LoVo (cell line): ENCODE measurements around the gene EFHD1.
"Not testable (repeated sequence)": the region's sequence is repeated elsewhere in the genome, so short reads cannot be mapped to it uniquely, and the experiment has no call there.

Experiments
- DNase-seq: peaks from one replicate; pipeline ENCODE4 v3.0.0-alpha.2; 2016; ENCODE audit warnings: low spot score

EFHD1 gene

GRCh38 chr2:232621186-232621585, 12.2 kb upstream of the EFHD1 start:
- DNase-seq: no peak

GRCh38 chr2:232622563-232622962, 10.8 kb upstream of the EFHD1 start:
- DNase-seq: no peak

- DNase-seq: no peak
These were observed 9.3 kb upstream of the EFHD1 start for GRCh38 chr2:232623768-232624765.

GRCh38 chr2:232626584-232626983, 6.8 kb upstream of the EFHD1 start:
- DNase-seq: no peak

- DNase-seq: no peak
These were observed 4.8 kb upstream of the EFHD1 start for GRCh38 chr2:232628466-232629128.

- no peak for DNase-seq
These were observed 4.3 kb upstream of the EFHD1 start for GRCh38 chr2:232629129-232629475.

GRCh38 chr2:232632229-232632903, 1.0 kb upstream of the EFHD1 start:
- no peak for DNase-seq

- DNase-seq: no peak
These were observed 446 bp upstream of the EFHD1 start for GRCh38 chr2:232632904-232633412.

GRCh38 chr2:232634206-232635150, 1.1 kb downstream of the EFHD1 start:
- no peak for DNase-seq

- DNase-seq: not testable (repeated sequence)
These were observed 2.0 kb downstream of the EFHD1 start for GRCh38 chr2:232635376-232635775.

- DNase-seq: no peak
These were observed 2.4 kb downstream of the EFHD1 start for GRCh38 chr2:232635820-232636219.

- no peak for DNase-seq
These were observed 3.5 kb downstream of the EFHD1 start for GRCh38 chr2:232636788-232637420.

- DNase-seq: no peak
These were observed 4.6 kb downstream of the EFHD1 start for GRCh38 chr2:232637866-232638583.

GRCh38 chr2:232641153-232641848, 7.9 kb downstream of the EFHD1 start:
- DNase-seq: no peak

- DNase-seq: no peak
These were observed 9.7 kb downstream of the EFHD1 start for GRCh38 chr2:232643147-232643425.

- no peak for DNase-seq
These were observed 10.5 kb downstream of the EFHD1 start for GRCh38 chr2:232643813-232644347.

GRCh38 chr2:232645061-232645460, 11.7 kb downstream of the EFHD1 start:
- no peak for DNase-seq

GRCh38 chr2:232646726-232647125, 13.3 kb downstream of the EFHD1 start:
- no peak for DNase-seq

- no peak for DNase-seq
These were observed 13.9 kb downstream of the EFHD1 start for GRCh38 chr2:232647261-232647660.

- no peak for DNase-seq
These were observed 15.6 kb downstream of the EFHD1 start for GRCh38 chr2:232649033-232649432.
